K562 (cell line): ENCODE data around the gene PHLDB1. TPM values are rescaled to one million over a fixed set of nuclear protein-coding genes. Genes with fewer than 3 reads are reported as not detected.

Experiments used
- CBFB ChIP-seq: sonication (generic); formaldehyde crosslinking; IDR thresholded peaks from 2 replicates; pipeline ENCODE4 v1.4.0; 2020; ENCODE audit warnings: mild to moderate bottlenecking, missing genetic modification reagents
- CBX1 ChIP-seq: sonication (generic); IDR thresholded peaks from 2 replicates; pipeline ENCODE4 v1.6.1; 2016; ENCODE audit warnings: antibody characterized with exemption, low read depth, mild to moderate bottlenecking
- CBX2 ChIP-seq: fragments of 200-600 bp; sonication (generic); IDR thresholded peaks from one replicate; pipeline ENCODE4 v1.6.1; 2012; ENCODE audit warnings: mild to moderate bottlenecking, low read length, inconsistent platforms; ENCODE audit not compliant: insufficient read depth, poor library complexity, severe bottlenecking
- CEBPZ ChIP-seq: fragments of 150-350 bp; IDR thresholded peaks from 2 replicates; pipeline ENCODE4 v1.6.1; 2014; ENCODE audit warnings: low read depth, mild to moderate bottlenecking, low read length, borderline replicate concordance
- GABPA ChIP-seq: fragments of 200-800 bp; sonication (Bioruptor generic); conservative IDR thresholded peaks from 2 replicates; pipeline ENCODE4 v1.6.1; 2016; ENCODE audit warnings: low read depth, missing genetic modification characterization, missing compliant biosample characterization
- HMBOX1 ChIP-seq: sonication (generic); IDR thresholded peaks from 2 replicates; pipeline ENCODE4 v1.6.1; 2016
- MAX ChIP-seq: sonication (generic); formaldehyde crosslinking; IDR thresholded peaks from 2 replicates; pipeline ENCODE4 v1.9.0; 2022; ENCODE audit warnings: mild to moderate bottlenecking, missing genetic modification reagents
- MYC ChIP-seq, 2 experiments: fragments of 250-450 bp in 1 of 2; sonication (Bioruptor Pico) in 1 of 2; IDR thresholded peaks; 2 replicates each; pipeline versions ENCODE4 v1.5.1 to v1.6.1; 2012 to 2021; ENCODE audit warnings: low read depth in 2 of 2, borderline replicate concordance in 1 of 2, improper control_type of control experiment in 1 of 2, low read length in 1 of 2, mild to moderate bottlenecking in 1 of 2, moderate library complexity in 1 of 2
- PHF20 ChIP-seq: fragments of 450-650 bp; IDR thresholded peaks from 2 replicates; pipeline ENCODE4 v1.6.1; 2018; ENCODE audit not compliant: partially characterized antibody
- SIN3B ChIP-seq: fragments of 450-650 bp; IDR thresholded peaks from 2 replicates; pipeline ENCODE4 v1.6.1; 2017; ENCODE audit warnings: low read depth, mild to moderate bottlenecking, moderate library complexity
- TARDBP ChIP-seq: fragments of 450-650 bp; IDR thresholded peaks from 2 replicates; pipeline ENCODE4 v1.6.1; 2016
- TFAP4 ChIP-seq: sonication (generic); formaldehyde crosslinking; IDR thresholded peaks from 2 replicates; pipeline ENCODE4 v1.8.0; 2022; ENCODE audit warnings: missing genetic modification reagents, mild to moderate bottlenecking, moderate library complexity, borderline replicate concordance
- TSC22D4 ChIP-seq: fragments of 450-650 bp; IDR thresholded peaks from 2 replicates; pipeline ENCODE4 v1.6.1; 2016; ENCODE audit warnings: missing genetic modification characterization, missing biosample characterization, control low read depth
- ZNF133 ChIP-seq: fragments of 250-450 bp; sonication (Bioruptor Pico); IDR thresholded peaks from 2 replicates; pipeline ENCODE4 v1.4.0; 2020; ENCODE audit warnings: mild to moderate bottlenecking
- ZNF212 ChIP-seq: fragments of 450-650 bp; formaldehyde crosslinking; IDR thresholded peaks from 2 replicates; pipeline ENCODE4 v1.4.0; 2020; ENCODE audit warnings: mild to moderate bottlenecking
- ZNF449 ChIP-seq: fragments of 250-450 bp; sonication (Bioruptor Pico); IDR thresholded peaks from 2 replicates; pipeline ENCODE4 v1.8.0; 2022; ENCODE audit warnings: moderate library complexity, mild to moderate bottlenecking, inconsistent platforms
- ZNF57 ChIP-seq: fragments of 450-650 bp; formaldehyde crosslinking; IDR thresholded peaks from 2 replicates; pipeline ENCODE4 v1.4.0; 2020; ENCODE audit warnings: mild to moderate bottlenecking, moderate library complexity
- polyA plus RNA-seq, 8 experiments: library from polyadenylated mRNA; depleted of rRNA in 4 of 8; stranded (reverse) in 5 of 8; unstranded in 3 of 8; fragments of >200 nt; fragmentation: Nextera tagmentation in 2 of 8; fragmentation: Illumina TruSeq in 1 of 8; extraction: Ambion mirVana in 2 of 8; extraction: Trizol in 1 of 8; gene quantifications; 2 replicates each; pipeline versions ENCODE4 v1.2.1 to v1.2.3, GENCODE V29; 2011 to 2014; ENCODE audit warnings: inconsistent platforms in 1 of 8, missing spikeins in 1 of 8
- total RNA-seq, 7 experiments: library from RNA; depleted of rRNA in 6 of 7; stranded (reverse); fragments of >200 nt in 6 of 7; fragmentation: Illumina TruSeq in 2 of 7; extraction: Trizol in 2 of 7; gene quantifications; 2 replicates each; pipeline versions ENCODE4 v1.2.1 to v1.2.3, GENCODE V29; 2011 to 2021; ENCODE audit warnings: low replicate concordance in 1 of 7

Gene PHLDB1
- total and polyA plus RNA-seq, 9 of the 15 experiments (the other 6 are each of a cell fraction or from before 2014, with no cell fraction given) = 2.0 to 28.7 (median 16.2) TPM

- no peak for TF ChIP-seq ZNF212 (CRISPR knock-in tag)
- no peak for TF ChIP-seq MAX (CRISPR knock-in tag)
- no peak for TF ChIP-seq ZNF57 (CRISPR knock-in tag)
- no peak for TF ChIP-seq TSC22D4
- peak; percentile 93 for TF ChIP-seq TFAP4 (CRISPR knock-in tag)
- no peak for TF ChIP-seq ZNF449 (CRISPR knock-in tag)
- peak; percentile 18; the same call in 1 of the 2 replicates for TF ChIP-seq CBFB
- peak; percentile 80 for TF ChIP-seq PHF20
- TF ChIP-seq CBX1 = no peak
- no peak for TF ChIP-seq CEBPZ
- TF ChIP-seq SIN3B = peak; percentile 38; the same call in 1 of the 2 replicates
- TF ChIP-seq CBX2 = no peak
- TF ChIP-seq MYC (IDR thresholded peaks at IDR 0.05; ENCODE audit: low read depth, low read length) = peak; percentile 48; the same call in 1 of the 2 replicates
- TF ChIP-seq MYC (CRISPR knock-in tag; IDR thresholded peaks at IDR 0.05; ENCODE audit: borderline replicate concordance, low read depth) = 0 out of 2 replicates have a peak, but pooled peaks have one; percentile 42
- TF ChIP-seq ZNF133 (CRISPR knock-in tag) = no peak
- no peak for TF ChIP-seq HMBOX1
- no peak for TF ChIP-seq TARDBP
- TF ChIP-seq GABPA (tag) = peak; percentile 91
Measured at GRCh38 chr11:118572061-118572980, 35.1 kb upstream of the PHLDB1 start, which contains the start of gene ARCN1 (continued).
